Measurements from ENCODE around the gene ABHD16A.

- TF ChIP-seq CTCF (conservative IDR thresholded peaks at IDR 0.05; ENCODE audit: low read length): no peak
- no peak for TF ChIP-seq EZH2phosphoT487 (IDR thresholded peaks at IDR 0.05; ENCODE audit: borderline replicate concordance)
These were observed 9.6 kb downstream of the ABHD16A start for GRCh38 chr6:31693535-31693934.
